Spleen (tissue), 11 donors: Measurements from ENCODE around the gene RGL4. TPM values are rescaled to one million over a fixed set of nuclear protein-coding genes. Genes with fewer than 3 reads are reported as not detected.

Experiments used
- DNase-seq: peaks from one replicate; pipeline ENCODE4 v3.0.0-alpha.2; 2020
- H3K27ac ChIP-seq, 8 donors: fragments of 200-600 bp; sonication (generic) in 7 of 8; 1 replicate in 4 of 8; 2 replicates in 4 of 8; pipeline versions ENCODE4 v1.5.0 to v1.8.0; 2016 to 2021; ENCODE audit warnings: inconsistent platforms in 4 of 8, mild to moderate bottlenecking in 4 of 8, moderate library complexity in 1 of 8
- H3K27me3 ChIP-seq, 7 donors: fragments of 200-600 bp; sonication (generic) in 6 of 7; replicated peaks in 1 of 7; 1 replicate in 4 of 7; 2 replicates in 3 of 7; pipeline versions ENCODE4 v1.5.0 to v1.8.0; 2016 to 2021; ENCODE audit warnings: inconsistent platforms in 3 of 7, mild to moderate bottlenecking in 1 of 7
- H3K36me3 ChIP-seq, 6 donors: fragments of 200-600 bp; sonication (generic) in 5 of 6; 1 replicate in 4 of 6; 2 replicates in 2 of 6; pipeline versions ENCODE4 v1.5.0 to v1.8.0; 2016 to 2021; ENCODE audit warnings: inconsistent platforms in 2 of 6
- H3K4me1 ChIP-seq, 6 donors: fragments of 200-600 bp; sonication (generic) in 5 of 6; 1 replicate in 3 of 6; 2 replicates in 3 of 6; pipeline versions ENCODE4 v1.5.0 to v1.8.0; 2016 to 2021; ENCODE audit warnings: inconsistent platforms in 3 of 6
- H3K4me3 ChIP-seq, 8 donors: fragments of 200-600 bp; sonication (generic) in 7 of 8; 1 replicate in 4 of 8; 2 replicates in 4 of 8; pipeline versions ENCODE4 v1.5.0 to v1.8.0; 2016 to 2021; ENCODE audit warnings: inconsistent platforms in 4 of 8, mild to moderate bottlenecking in 4 of 8, moderate library complexity in 2 of 8
- H3K9me3 ChIP-seq, 8 donors: fragments of 200-600 bp; sonication (generic) in 7 of 8; 1 replicate in 4 of 8; 2 replicates in 4 of 8; pipeline versions ENCODE4 v1.5.0 to v1.8.0; 2016 to 2021; ENCODE audit warnings: inconsistent platforms in 4 of 8
- POLR2A ChIP-seq, 3 donors: fragments of 450-650 bp; IDR thresholded peaks; one replicate each; pipeline ENCODE4 v1.5.1; 2017; ENCODE audit warnings: antibody characterized with exemption in 3 of 3, mild to moderate bottlenecking in 1 of 3
- POLR2AphosphoS5 ChIP-seq, 3 donors: sonication (generic); formaldehyde crosslinking; IDR thresholded peaks; one replicate each; pipeline ENCODE4 v1.5.1; 2017; ENCODE audit warnings: antibody characterized with exemption in 3 of 3
- WGBS, 5 donors: extraction: QIAGEN DNeasy Blood & Tissue Kit in 3 of 5; methylation state at CpG; one replicate each; pipeline versions ENCODE4 v1.1.5 to v1.1.7; 2013 to 2018; 5-methylcytosine and 5-hydroxymethylcytosine counted together
- intact Hi-C: fragments of 100-400 bp; cut with DNase I; formaldehyde crosslinking; loops from one replicate; pipeline ENCODE4 v1.15.0; 2023; ENCODE audit warnings: low total_unique reads
- polyA plus RNA-seq, 3 donors: library from polyadenylated mRNA; stranded (reverse); fragments of 200-250 nt; gene quantifications; one replicate each; pipeline ENCODE4 v1.2.1, GENCODE V29; 2013
- total RNA-seq, 7 donors: library from RNA; depleted of rRNA in 3 of 7; stranded (reverse); fragments of >200 nt in 3 of 7; fragmentation: NEBNext Ultra II Directional in 4 of 7; extraction: Animal tissue kit (Norgen Biotek cat#: 25700) in 4 of 7; gene quantifications; one replicate each; pipeline versions ENCODE4 v1.1.0 to v1.2.1, GENCODE V29; 2016 to 2021
- TF ChIP-seq, protein P1 (sequence below), 11 experiments: fragments of 200-600 bp in 7 of 11; fragments of 450-650 bp in 4 of 11; sonication (generic) in 4 of 11; IDR thresholded peaks in 8 of 11; conservative IDR thresholded peaks in 3 of 11; 1 replicate in 7 of 11; 2 replicates in 4 of 11; pipeline versions ENCODE4 v1.4.0 to v1.8.0; 2016 to 2021; ENCODE audit warnings: antibody characterized with exemption in 11 of 11, inconsistent platforms in 4 of 11, mild to moderate bottlenecking in 1 of 11
- donor health status: healthy with polysubstance abuse.
- donor health status: DM: no; HTN: no; CAD: no; lungs with moderate emphysema.
- donor health status: DM: no; HTN: no; CAD: no.
- donor health status: Bipolar disorder and iron deficiency.
- donor health status: healthy.
- donor health status: DM: no; HTN: no; CAD: no.
- donor health status: DM: yes; HTN: yes; CAD: no.

RGL4 gene
- total and polyA plus RNA-seq, 10 donors: 9.6 to 46.6 (median 17.6) TPM

DNA sequence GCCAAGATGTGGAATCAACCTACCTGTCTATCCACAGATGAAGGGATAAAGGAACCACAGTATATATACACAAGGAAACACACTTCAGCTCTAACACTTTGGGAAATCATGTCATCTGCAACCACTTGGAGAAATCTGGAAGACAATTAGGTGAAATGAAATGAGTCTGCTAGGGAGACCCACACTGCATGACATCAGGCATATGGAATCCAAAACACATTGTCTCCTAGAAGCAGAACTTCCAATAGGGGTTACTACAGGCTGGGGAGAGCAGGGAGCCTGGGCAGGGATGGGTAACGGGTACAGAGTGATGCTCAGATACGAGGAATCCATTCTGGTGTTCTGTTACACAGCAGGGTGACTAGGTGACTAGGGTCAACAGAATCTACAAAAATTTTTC is 18.3 kb downstream of the RGL4 start:
- TF ChIP-seq POLR2AphosphoS5 (IDR thresholded peaks at IDR 0.05) (no peak), POLR2A (IDR thresholded peaks at IDR 0.05) (no peak)
- TF ChIP-seq, protein P1, sequence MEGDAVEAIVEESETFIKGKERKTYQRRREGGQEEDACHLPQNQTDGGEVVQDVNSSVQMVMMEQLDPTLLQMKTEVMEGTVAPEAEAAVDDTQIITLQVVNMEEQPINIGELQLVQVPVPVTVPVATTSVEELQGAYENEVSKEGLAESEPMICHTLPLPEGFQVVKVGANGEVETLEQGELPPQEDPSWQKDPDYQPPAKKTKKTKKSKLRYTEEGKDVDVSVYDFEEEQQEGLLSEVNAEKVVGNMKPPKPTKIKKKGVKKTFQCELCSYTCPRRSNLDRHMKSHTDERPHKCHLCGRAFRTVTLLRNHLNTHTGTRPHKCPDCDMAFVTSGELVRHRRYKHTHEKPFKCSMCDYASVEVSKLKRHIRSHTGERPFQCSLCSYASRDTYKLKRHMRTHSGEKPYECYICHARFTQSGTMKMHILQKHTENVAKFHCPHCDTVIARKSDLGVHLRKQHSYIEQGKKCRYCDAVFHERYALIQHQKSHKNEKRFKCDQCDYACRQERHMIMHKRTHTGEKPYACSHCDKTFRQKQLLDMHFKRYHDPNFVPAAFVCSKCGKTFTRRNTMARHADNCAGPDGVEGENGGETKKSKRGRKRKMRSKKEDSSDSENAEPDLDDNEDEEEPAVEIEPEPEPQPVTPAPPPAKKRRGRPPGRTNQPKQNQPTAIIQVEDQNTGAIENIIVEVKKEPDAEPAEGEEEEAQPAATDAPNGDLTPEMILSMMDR (IDR thresholded peaks at IDR 0.05 in 8 of 11, conservative IDR thresholded peaks at IDR 0.05 in 3 of 11): no peak
- Histone ChIP-seq H3K4me1 (peaks cover 0 to 10% (median 0%) of the 10 kb centered on the region in 6 donors), H3K9me3 (no peaks in the 10 kb centered on the region), H3K36me3 (peaks cover 0 to 100% (median 96%) of the 10 kb centered on the region in 6 donors), H3K4me3 (no peak overlapping the region), H3K27me3 (no peaks in the 10 kb centered on the region), H3K27ac (no peak overlapping the region)
- DNase-seq: no peak
- intact Hi-C loops: no loop called here
- 87 to 98% (median 95%) methylated on average over 2 of the region's 2 CpGs for WGBS, 5 donors

DNA sequence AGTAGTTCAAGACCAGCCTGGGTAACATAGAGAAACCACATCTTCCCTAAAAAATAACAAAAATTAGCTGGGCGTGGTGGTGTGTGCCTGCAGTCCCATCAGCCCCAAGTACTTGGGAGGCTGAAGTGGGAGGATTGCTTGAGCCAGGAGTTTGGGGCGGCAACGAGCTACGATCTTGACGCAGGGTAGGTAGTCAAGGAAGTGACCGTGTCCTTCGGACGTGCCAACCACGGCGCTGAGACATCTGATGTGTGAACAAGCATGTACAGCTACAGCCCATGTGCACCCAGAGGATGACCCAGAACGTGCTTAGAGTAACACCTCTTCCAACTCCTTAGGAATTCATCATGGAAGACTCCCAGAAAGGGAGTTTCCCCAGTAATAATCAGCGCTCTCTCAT is 21.4 kb downstream of the RGL4 start:
- H3K36me3 ChIP-seq: peaks cover 0 to 82% (median 70%) of the 10 kb centered on the region in 6 donors
- no peak overlapping the region for H3K27ac ChIP-seq
- H3K4me3 ChIP-seq: no peak overlapping the region
- WGBS, 5 donors: 87 to 94% (median 91%) methylated on average over 12 of the region's 12 CpGs
- H3K27me3 ChIP-seq: no peaks in the 10 kb centered on the region
- H3K9me3 ChIP-seq: no peaks in the 10 kb centered on the region
- TF ChIP-seq, protein P1 (IDR thresholded peaks at IDR 0.05 in 8 of 11, conservative IDR thresholded peaks at IDR 0.05 in 3 of 11): no peak
- TF ChIP-seq POLR2A (IDR thresholded peaks at IDR 0.05): no peak
- TF ChIP-seq POLR2AphosphoS5 (IDR thresholded peaks at IDR 0.05): no peak
- peaks cover 7 to 22% (median 17%) of the 10 kb centered on the region in 6 donors for H3K4me1 ChIP-seq
- intact Hi-C loops: no loop called here
- DNase-seq: no peak

DNA sequence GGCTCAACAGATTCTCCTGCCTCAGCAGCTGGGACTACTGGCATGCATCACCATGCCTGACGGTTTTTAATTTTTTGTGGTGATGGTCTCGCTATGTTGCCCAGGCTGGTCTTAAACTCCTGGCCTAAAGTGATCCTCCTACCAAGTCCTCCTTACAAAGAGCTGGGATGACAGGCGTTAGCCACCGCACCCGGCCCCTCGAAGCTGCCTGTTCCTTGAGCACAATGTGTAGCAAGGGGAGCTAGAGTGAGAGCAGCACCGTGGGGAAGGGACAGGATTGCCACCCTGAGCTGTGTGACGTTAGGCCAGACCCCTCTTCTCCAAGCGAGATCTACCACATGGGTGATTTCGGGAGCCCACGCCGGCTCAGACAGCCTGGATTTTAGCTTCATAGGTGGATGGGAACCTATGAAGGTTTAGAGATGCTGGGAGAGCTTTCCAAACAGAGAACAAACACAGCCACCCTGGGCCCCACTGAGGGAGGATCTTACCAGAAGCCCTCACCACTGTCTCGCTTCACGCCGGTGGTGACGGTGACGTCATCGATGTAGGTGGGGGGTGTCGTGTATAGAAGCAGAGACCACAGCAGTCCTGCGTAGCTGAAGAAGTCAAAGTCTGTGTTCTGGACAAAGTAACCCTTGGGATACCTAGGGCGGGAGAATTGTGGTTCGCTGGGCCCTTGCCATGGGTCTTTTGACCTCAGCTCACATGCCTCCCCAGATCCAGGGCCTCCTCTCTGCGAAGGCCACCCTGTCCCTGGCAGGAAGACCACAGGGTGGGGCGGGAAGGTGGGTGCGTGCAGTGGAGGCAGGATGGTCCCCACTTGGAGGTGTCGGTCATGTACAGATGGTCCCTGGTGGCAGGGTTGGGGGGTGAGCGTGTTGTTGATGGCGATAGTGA is 23.1 kb downstream of the RGL4 start:
- Histone ChIP-seq H3K27ac (no peak overlapping the region), H3K27me3 (no peaks in the 10 kb centered on the region), H3K9me3 (no peaks in the 10 kb centered on the region), H3K36me3 (peaks cover 0 to 65% (median 53%) of the 10 kb centered on the region in 6 donors), H3K4me1 (peaks cover 7 to 26% (median 21%) of the 10 kb centered on the region in 6 donors), H3K4me3 (no peak overlapping the region)
- 85 to 93% (median 88%) methylated on average over 25 to 28 of the region's 28 CpGs for WGBS, 5 donors
- DNase-seq: no peak
- intact Hi-C loops: no loop called here
- no peak for TF ChIP-seq POLR2AphosphoS5 (IDR thresholded peaks at IDR 0.05)
- TF ChIP-seq POLR2A (IDR thresholded peaks at IDR 0.05): no peak
- TF ChIP-seq, protein P1 (IDR thresholded peaks at IDR 0.05 in 8 of 11, conservative IDR thresholded peaks at IDR 0.05 in 3 of 11): no peak
